Kidney epithelial cell (primary cell): ENCODE results near the gene PKIG. TPM values are rescaled to one million over a fixed set of nuclear protein-coding genes. Genes with fewer than 3 reads are reported as not detected.

Experiments
- DNase-seq: peaks from one replicate; pipeline ENCODE4 v3.0.0-alpha.2; 2010; ENCODE audit warnings: low read depth
- H3K27me3 ChIP-seq: 2 replicates; pipeline ENCODE4 v1.6.0; 2011; ENCODE audit warnings: low read length; ENCODE audit not compliant: control insufficient read depth, insufficient read depth
- H3K36me3 ChIP-seq: 2 replicates; pipeline ENCODE4 v1.5.1; 2011; ENCODE audit warnings: low read length; ENCODE audit not compliant: control insufficient read depth, insufficient read depth
- H3K4me3 ChIP-seq: 2 replicates; pipeline ENCODE4 v1.5.1; 2011; ENCODE audit warnings: low read depth, mild to moderate bottlenecking, control low read depth, low read length
- CTCF ChIP-seq: IDR thresholded peaks from 2 replicates; pipeline ENCODE4 v1.5.1; 2011; ENCODE audit warnings: mild to moderate bottlenecking, moderate library complexity, low read length, control low read depth, inconsistent platforms; ENCODE audit not compliant: insufficient read depth, poor library complexity, severe bottlenecking
- total RNA-seq: library from RNA; depleted of rRNA; stranded (reverse); fragments of >200 nt; gene quantifications from 2 replicates; pipeline ENCODE4 v1.2.3, GENCODE V29; 2015

PKIG gene
- total RNA-seq, 1 donor from 2014 or later = 74.1 TPM

- no peak for TF ChIP-seq CTCF
- H3K27me3 ChIP-seq = no peaks in the 10 kb centered on the region
- no peak overlapping the region for H3K4me3 ChIP-seq
- no peak for DNase-seq
- no peaks in the 10 kb centered on the region for H3K36me3 ChIP-seq
These were observed 19.4 kb downstream of the PKIG start for GRCh38 chr20:44601801-44602204.

DNA sequence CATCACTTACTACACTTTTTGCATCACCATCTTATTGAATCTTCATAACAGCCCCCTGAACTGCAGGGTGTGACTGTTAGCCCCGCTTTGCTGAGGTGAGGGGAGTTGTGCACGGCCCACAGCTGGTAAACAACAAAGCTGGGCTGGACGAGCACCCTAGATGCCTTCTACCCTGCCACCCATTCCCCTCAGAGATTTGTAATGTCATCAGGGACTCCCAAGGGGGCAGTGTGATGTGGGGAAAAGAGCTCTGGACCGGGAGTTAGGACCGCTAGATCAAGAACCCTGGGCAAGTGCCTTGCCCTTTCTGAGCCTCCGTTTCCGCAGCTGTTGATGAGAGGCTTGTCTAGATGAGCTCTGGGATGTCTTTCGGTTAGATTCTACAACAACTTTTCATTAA, 20.9 kb downstream of the PKIG start:
- Histone ChIP-seq H3K36me3 (no peaks in the 10 kb centered on the region), H3K4me3 (no peak overlapping the region), H3K27me3 (no peaks in the 10 kb centered on the region)
- no peak for DNase-seq
- TF ChIP-seq CTCF = no peak

GRCh38 chr20:44606725-44607441, 24.5 kb downstream of the PKIG start:
- Histone ChIP-seq H3K36me3 (no peaks in the 10 kb centered on the region), H3K4me3 (no peak overlapping the region), H3K27me3 (no peaks in the 10 kb centered on the region)
- TF ChIP-seq CTCF = no peak
- DNase-seq = no peak

DNA sequence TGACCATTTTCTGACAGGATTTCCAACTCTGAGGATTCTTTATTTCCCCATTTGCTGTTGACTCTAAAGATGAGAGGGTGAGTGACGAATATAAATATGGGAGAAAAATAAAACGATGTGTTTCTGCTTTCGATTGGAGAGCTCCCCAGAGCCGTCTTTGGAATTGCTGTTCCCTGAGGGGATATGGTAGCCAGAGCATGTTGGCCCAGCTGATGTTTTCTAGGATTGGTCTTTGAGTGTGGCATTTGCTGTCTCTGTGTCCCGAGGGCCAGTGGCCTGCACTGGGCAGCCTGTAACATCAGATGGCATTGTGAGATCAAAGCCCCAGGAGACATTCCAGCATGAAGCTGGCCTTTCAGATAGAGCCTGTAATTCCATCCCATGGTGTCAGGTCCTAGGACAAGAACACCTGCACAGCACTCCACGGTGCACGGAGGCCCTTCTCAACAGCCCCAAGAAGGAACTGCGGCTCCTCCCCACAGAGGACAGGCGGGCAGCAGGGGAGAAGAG, 26.7 kb downstream of the PKIG start:
- Histone ChIP-seq H3K4me3 (no peak overlapping the region), H3K36me3 (no peaks in the 10 kb centered on the region), H3K27me3 (no peaks in the 10 kb centered on the region)
- TF ChIP-seq CTCF = no peak
- no peak for DNase-seq

- H3K4me3 ChIP-seq = no peak overlapping the region
- H3K36me3 ChIP-seq = no peaks in the 10 kb centered on the region
- no peaks in the 10 kb centered on the region for H3K27me3 ChIP-seq
- TF ChIP-seq CTCF = peak; percentile 99
- DNase-seq = peak; percentile 50
These were observed 27.3 kb downstream of the PKIG start for GRCh38 chr20:44609516-44610312.
